Heart right ventricle (tissue), 16 donors: ENCODE data around the gene TMEM205. TPM values are rescaled to one million over a fixed set of nuclear protein-coding genes. Genes with fewer than 3 reads are reported as not detected.

ENCODE experiments used
- ATAC-seq, 8 donors: fragments of 200-7000 bp; cut with Tn5 transposase; one replicate each; pipeline ENCODE4 v1.9.1; 2020; ENCODE audit warnings: mild to moderate bottlenecking in 8 of 8, moderate library complexity in 8 of 8, moderate number of reproducible peaks in 1 of 8
- DNase-seq, 2 donors: peaks; one replicate each; pipeline ENCODE4 v3.0.0-alpha.2; 2020
- H3K27ac ChIP-seq, 10 donors: fragments of 200-600 bp; sonication (generic) in 2 of 10; one replicate each; pipeline versions ENCODE4 v1.5.0 to v1.8.0; 2020 to 2022; ENCODE audit warnings: mild to moderate bottlenecking in 3 of 10
- H3K27me3 ChIP-seq, 7 donors: fragments of 200-600 bp; one replicate each; pipeline ENCODE4 v1.8.0; 2021 to 2022; ENCODE audit warnings: mild to moderate bottlenecking in 2 of 7
- H3K36me3 ChIP-seq, 9 donors: fragments of 200-600 bp; sonication (generic) in 1 of 9; one replicate each; pipeline versions ENCODE4 v1.5.0 to v1.8.0; 2020 to 2022; ENCODE audit warnings: mild to moderate bottlenecking in 2 of 9
- H3K4me1 ChIP-seq, 9 donors: fragments of 200-600 bp; sonication (generic) in 1 of 9; one replicate each; pipeline versions ENCODE4 v1.5.0 to v1.8.0; 2020 to 2022; ENCODE audit warnings: mild to moderate bottlenecking in 4 of 9
- H3K4me3 ChIP-seq, 10 donors: fragments of 200-600 bp; sonication (generic) in 2 of 10; one replicate each; pipeline versions ENCODE4 v1.5.0 to v1.8.0; 2020 to 2022; ENCODE audit warnings: mild to moderate bottlenecking in 7 of 10, moderate library complexity in 2 of 10
- H3K9me3 ChIP-seq, 11 donors: fragments of 200-600 bp in 10 of 11; sonication (generic) in 2 of 11; one replicate each; pipeline versions ENCODE4 v1.5.0 to v1.8.0; 2013 to 2022; ENCODE audit warnings: mild to moderate bottlenecking in 2 of 11, control low read depth in 1 of 11, moderate library complexity in 1 of 11
- CTCF ChIP-seq, 9 donors: fragments of 200-600 bp; sonication (generic) in 2 of 9; IDR thresholded peaks; one replicate each; pipeline versions ENCODE4 v1.5.0 to v1.8.0; 2021 to 2022; ENCODE audit warnings: antibody characterized with exemption in 9 of 9, mild to moderate bottlenecking in 5 of 9, moderate library complexity in 1 of 9
- WGBS, 2 donors: extraction: QIAGEN DNeasy Blood & Tissue Kit; methylation state at CpG; one replicate each; pipeline ENCODE4 v1.1.7; 2013; ENCODE audit warnings: inconsistent platforms in 1 of 2; 5-methylcytosine and 5-hydroxymethylcytosine counted together
- intact Hi-C, 10 donors: fragments of 100-400 bp; cut with DNase I; formaldehyde crosslinking; loops; one replicate each; pipeline versions ENCODE4 v1.11.1 to v1.14.2; 2022
- polyA plus RNA-seq, 2 donors: library from polyadenylated mRNA; stranded (reverse); fragments of 200-250 nt; gene quantifications; one replicate each; pipeline ENCODE4 v1.2.3, GENCODE V29; 2013
- total RNA-seq, 10 donors: library from RNA; stranded (reverse); fragmentation: NEBNext Ultra II Directional in 3 of 10; extraction: Animal tissue kit (Norgen Biotek cat#: 25700) in 3 of 10; gene quantifications; one replicate each; pipeline versions ENCODE4 v1.2.1 to v1.2.4, GENCODE V29; 2021 to 2023
- donor health status: Arrhythmogenic right ventricular cardiomyopathy.
- donor health status: ischemic (EF 13 %, LVEDD 7.1; RV severe dilation, severe dysfunction).
- donor health status: healthy with polysubstance abuse.
- donor health status: DM: no; HTN: yes; CAD: no.
- donor health status: DM: no; HTN: no; CAD: no.
- donor health status: ischemic (EF 25% LVEDD 6.9; RV normal size, moderate dysfunction).
- donor health status: ischemic (EF 25% LVEDD 5.7; RV mildly dilated, moderate dysfunction).
- donor health status: healthy.
- donor health status: DM: yes; HTN: yes; CAD: no.
- donor health status: Ischemic cardiomyopathy.
- donor health status: ischemic (EF 35%, LVEDD 5.7; RV mildly dilated, moderate dysfunction).
- donor health status: nonischemic (EF 11% LVEDD 7.7; RV severe dilation, severe dysfunction).
- donor health status: DM: yes; HTN: yes; CAD: no.
- donor health status: PGD.
- donor health status: ischemic (EF 29% LVEDD 5.4; RV normal size, mild dysfunction).
- donor health status: nonischemic (EF 23%, LVEDD 6.1; RV moderate dilation, normal function).

The TMEM205 gene
- total and polyA plus RNA-seq, 12 donors: 65.1 to 184 (median 88.8) TPM

GRCh38 chr19:11373166-11373884 lies 27.3 kb upstream of the TMEM205 start:
- no peak for DNase-seq
- Histone ChIP-seq H3K27ac (no peak overlapping the region), H3K27me3 (no peaks in the 10 kb centered on the region), H3K9me3 (no peaks in the 10 kb centered on the region), H3K4me3 (no peak overlapping the region), H3K4me1 (peaks cover 3 to 39% (median 30%) of the 10 kb centered on the region in 9 donors), H3K36me3 (peaks cover 0 to 21% (median 0%) of the 10 kb centered on the region in 9 donors)
- no peak for TF ChIP-seq CTCF (IDR thresholded peaks at IDR 0.05)
- intact Hi-C loops: loop anchor here in 2 of 10 donors (5.0 to 10.0 kb wide), 3 partner anchors 36 to 221 kb away; partner anchors contain the start of genes RAB3D (in 1 of the 2), TSPAN16 (in 1 of the 2) and ZNF627 (in 1 of the 2)
- 46 to 50% methylated on average over 10 of the region's 10 CpGs for WGBS, 2 donors
- ATAC-seq: no peak

GRCh38 chr19:11370744-11371143 lies 24.7 kb upstream of the TMEM205 start:
- no peak for ATAC-seq
- WGBS, 2 donors: 86 to 95% methylated on average over 2 of the region's 2 CpGs
- H3K4me1 ChIP-seq: peaks cover 0 to 14% (median 12%) of the 10 kb centered on the region in 9 donors
- intact Hi-C loops: loop anchor here in 2 of 10 donors (5.0 to 10.0 kb wide), 3 partner anchors 33 to 224 kb away; partner anchors contain the start of genes RAB3D (in 1 of the 2), TSPAN16 (in 1 of the 2) and ZNF627 (in 1 of the 2)
- TF ChIP-seq CTCF (IDR thresholded peaks at IDR 0.05): no peak
- no peaks in the 10 kb centered on the region for H3K27me3 ChIP-seq
- H3K9me3 ChIP-seq: no peaks in the 10 kb centered on the region
- H3K4me3 ChIP-seq: no peak overlapping the region
- no peak for DNase-seq
- peaks cover 0 to 30% (median 0%) of the 10 kb centered on the region in 9 donors for H3K36me3 ChIP-seq
- no peak overlapping the region for H3K27ac ChIP-seq

- TF ChIP-seq CTCF (IDR thresholded peaks at IDR 0.05): no peak
- DNase-seq (no peak), ATAC-seq (no peak)
- Histone ChIP-seq H3K27me3 (no peaks in the 10 kb centered on the region), H3K9me3 (no peaks in the 10 kb centered on the region), H3K4me1 (peaks cover 0 to 5% (median 0%) of the 10 kb centered on the region in 9 donors), H3K36me3 (peaks cover 0 to 60% (median 0%) of the 10 kb centered on the region in 9 donors), H3K4me3 (no peak overlapping the region), H3K27ac (no peak overlapping the region)
- intact Hi-C loops: no loop called here
- 83 to 91% methylated on average over 2 of the region's 2 CpGs for WGBS, 2 donors
Measured at GRCh38 chr19:11367528-11367927, 21.5 kb upstream of the TMEM205 start.

GRCh38 chr19:11365557-11366117 lies 19.6 kb upstream of the TMEM205 start:
- H3K4me3 ChIP-seq: no peak overlapping the region
- intact Hi-C loops: no loop called here
- peak overlapping the region in 2 of 10 donors; percentile 35 to 36 for H3K27ac ChIP-seq
- peaks cover 0 to 73% (median 4%) of the 10 kb centered on the region in 9 donors for H3K36me3 ChIP-seq
- TF ChIP-seq CTCF (IDR thresholded peaks at IDR 0.05): no peak
- peaks cover 0 to 9% (median 0%) of the 10 kb centered on the region in 9 donors for H3K4me1 ChIP-seq
- ATAC-seq (no peak), DNase-seq (no peak)
- WGBS, 2 donors: 66 to 78% methylated on average over 7 of the region's 7 CpGs
- H3K27me3 ChIP-seq: no peaks in the 10 kb centered on the region
- H3K9me3 ChIP-seq: no peaks in the 10 kb centered on the region
